Loucy (cell line): ENCODE measurements around the gene KDM5D.

Experiments
- H2AFZ ChIP-seq: fragments of 200-600 bp; sonication (generic); 2 replicates; pipeline ENCODE4 v1.6.0; 2016; ENCODE audit warnings: antibody characterized with exemption, mild to moderate bottlenecking, low read length, moderate library complexity
- H3F3A ChIP-seq: fragments of 200-600 bp; 2 replicates; pipeline ENCODE4 v1.6.0; 2016; ENCODE audit warnings: antibody characterized with exemption, low read depth, mild to moderate bottlenecking
- H3K27me3 ChIP-seq: fragments of 200-600 bp; sonication (generic); 2 replicates; pipeline ENCODE4 v1.6.1; 2014; ENCODE audit warnings: low read length, mild to moderate bottlenecking; ENCODE audit not compliant: insufficient read depth, poor library complexity, severe bottlenecking
- H3K36me3 ChIP-seq: fragments of 200-600 bp; sonication (generic); 2 replicates; pipeline ENCODE4 v1.6.1; 2016; ENCODE audit warnings: low read length; ENCODE audit not compliant: insufficient read depth
- H3K4me1 ChIP-seq: fragments of 200-600 bp; sonication (generic); 2 replicates; pipeline ENCODE4 v1.5.1; 2014; ENCODE audit warnings: low read length, mild to moderate bottlenecking; ENCODE audit not compliant: insufficient read depth, poor library complexity, severe bottlenecking
- H3K4me2 ChIP-seq: fragments of 200-600 bp; sonication (generic); 2 replicates; pipeline ENCODE4 v1.6.0; 2014; ENCODE audit warnings: antibody characterized with exemption, low read length, low read depth, mild to moderate bottlenecking; ENCODE audit not compliant: poor library complexity, severe bottlenecking
- H3K4me3 ChIP-seq: fragments of 200-600 bp; sonication (generic); 2 replicates; pipeline ENCODE4 v1.5.1; 2014; ENCODE audit warnings: low read length, mild to moderate bottlenecking, mixed read lengths; ENCODE audit not compliant: poor library complexity, severe bottlenecking
- H3K79me2 ChIP-seq: fragments of 200-600 bp; sonication (generic); 2 replicates; pipeline ENCODE4 v1.6.1; 2014; ENCODE audit warnings: low read length; ENCODE audit not compliant: insufficient read depth
- H3K9ac ChIP-seq: fragments of 200-600 bp; sonication (generic); 2 replicates; pipeline ENCODE4 v1.6.0; 2014; ENCODE audit warnings: mild to moderate bottlenecking, low read depth, low read length, moderate library complexity; ENCODE audit not compliant: poor library complexity, severe bottlenecking
- H3K9me2 ChIP-seq: fragments of 200-600 bp; sonication (generic); replicated peaks from 2 replicates; pipeline ENCODE4 v1.6.1; 2016; ENCODE audit warnings: low read depth, low read length, mixed read lengths
- H3K9me3 ChIP-seq: fragments of 200-600 bp; sonication (generic); 2 replicates; pipeline ENCODE4 v1.6.1; 2014; ENCODE audit warnings: mild to moderate bottlenecking, antibody characterized with exemption, low read length, low read depth; ENCODE audit not compliant: insufficient read depth
- H4K20me1 ChIP-seq: fragments of 200-600 bp; sonication (generic); 2 replicates; pipeline ENCODE4 v1.6.0; 2014; ENCODE audit warnings: antibody characterized with exemption, low read length, mild to moderate bottlenecking; ENCODE audit not compliant: insufficient read depth, poor library complexity, severe bottlenecking
- CTCF ChIP-seq: fragments of 200-600 bp; sonication (generic); conservative IDR thresholded peaks from 2 replicates; pipeline ENCODE4 v1.5.1; 2014; ENCODE audit warnings: mild to moderate bottlenecking, antibody characterized with exemption, low read length
- EZH2phosphoT487 ChIP-seq: fragments of 200-600 bp; IDR thresholded peaks from 2 replicates; pipeline ENCODE4 v1.6.1; 2018; ENCODE audit warnings: antibody characterized with exemption, mild to moderate bottlenecking, moderate library complexity, borderline replicate concordance

KDM5D gene

GRCh38 chrY:19706273-19706672 is 38.3 kb downstream of the KDM5D start:
- H3K4me3 ChIP-seq: no peak overlapping the region
- TF ChIP-seq EZH2phosphoT487 (no peak), CTCF (no peak)
- H3K4me2 ChIP-seq: no peak overlapping the region
- H3K79me2 ChIP-seq: no peaks in the 10 kb centered on the region
- H4K20me1 ChIP-seq: no peaks in the 10 kb centered on the region
- H3F3A ChIP-seq: no peaks in the 10 kb centered on the region
- no peaks in the 10 kb centered on the region for H3K27me3 ChIP-seq
- H3K4me1 ChIP-seq: no peaks in the 10 kb centered on the region
- no peak overlapping the region for H3K9ac ChIP-seq
- H3K9me3 ChIP-seq: no peaks in the 10 kb centered on the region
- H2AFZ ChIP-seq: no peak overlapping the region
- H3K9me2 ChIP-seq: no peaks in the 10 kb centered on the region
- no peaks in the 10 kb centered on the region for H3K36me3 ChIP-seq

DNA sequence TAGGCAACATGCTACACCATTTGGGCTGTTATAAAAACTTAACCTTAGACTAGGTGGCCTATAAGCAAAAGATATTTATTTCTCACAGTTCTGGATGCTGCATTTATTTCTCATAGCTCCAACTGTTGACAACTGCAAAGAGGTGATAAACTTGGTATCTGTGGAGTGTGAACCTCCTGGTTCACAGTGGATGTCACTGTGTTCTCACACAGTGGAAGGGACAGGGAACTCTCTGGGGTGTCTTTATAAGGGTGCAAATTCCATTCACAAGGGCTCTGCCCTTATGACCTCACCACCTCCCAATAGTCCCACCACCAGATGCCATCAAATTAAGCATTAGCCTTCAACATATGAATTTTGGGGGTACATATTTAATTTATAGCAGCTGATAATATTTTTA is 46.0 kb downstream of the KDM5D start:
- TF ChIP-seq EZH2phosphoT487 (no peak), CTCF (no peak)
- no peak overlapping the region for H3K9ac ChIP-seq
- no peak overlapping the region for H3K4me3 ChIP-seq
- no peaks in the 10 kb centered on the region for H3K36me3 ChIP-seq
- H3K9me2 ChIP-seq: no peaks in the 10 kb centered on the region
- H2AFZ ChIP-seq: no peak overlapping the region
- H3F3A ChIP-seq: no peaks in the 10 kb centered on the region
- no peaks in the 10 kb centered on the region for H3K27me3 ChIP-seq
- no peaks in the 10 kb centered on the region for H3K4me1 ChIP-seq
- no peaks in the 10 kb centered on the region for H3K9me3 ChIP-seq
- H4K20me1 ChIP-seq: no peaks in the 10 kb centered on the region
- no peaks in the 10 kb centered on the region for H3K79me2 ChIP-seq
- H3K4me2 ChIP-seq: no peak overlapping the region

DNA sequence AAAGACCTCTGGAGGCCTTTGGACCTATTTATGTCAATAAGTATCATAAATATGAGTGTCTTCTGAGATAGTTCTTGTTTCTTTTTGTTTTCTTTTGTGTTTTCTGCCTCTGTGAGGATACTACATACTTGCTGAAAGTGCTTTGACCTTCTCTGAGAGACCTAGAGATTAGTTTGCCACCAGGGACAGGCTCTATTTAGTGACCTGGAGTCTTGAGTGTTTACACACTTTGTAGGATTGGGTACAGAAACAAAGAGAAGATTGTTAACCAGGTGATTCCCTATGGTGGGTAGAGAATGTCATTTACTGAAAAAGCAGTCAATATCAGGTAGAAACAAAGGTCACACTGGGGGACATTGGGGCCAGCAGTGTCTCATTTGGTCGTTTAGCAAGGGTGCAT is 63.7 kb downstream of the KDM5D start:
- TF ChIP-seq CTCF (no peak), EZH2phosphoT487 (no peak)

More for the DNA sequence above, 63.7 kb downstream of the KDM5D start:
- H2AFZ ChIP-seq: no peak overlapping the region
- no peak overlapping the region for H3K9ac ChIP-seq
- H3K9me2 ChIP-seq: no peaks in the 10 kb centered on the region
- H3K4me3 ChIP-seq: no peak overlapping the region
- H4K20me1 ChIP-seq: no peaks in the 10 kb centered on the region
- no peaks in the 10 kb centered on the region for H3K9me3 ChIP-seq
- no peaks in the 10 kb centered on the region for H3F3A ChIP-seq
- H3K36me3 ChIP-seq: no peaks in the 10 kb centered on the region
- no peak overlapping the region for H3K4me2 ChIP-seq
- no peaks in the 10 kb centered on the region for H3K27me3 ChIP-seq
- no peaks in the 10 kb centered on the region for H3K4me1 ChIP-seq
- H3K79me2 ChIP-seq: no peaks in the 10 kb centered on the region
